Measurements from ENCODE around the gene PLCH1.

GRCh38 chr3:155608228-155608920 lies 136.5 kb downstream of the PLCH1 start:
- TF ChIP-seq CTCF (IDR thresholded peaks at IDR 0.05; ENCODE audit: low read length) (no peak), EZH2 (IDR thresholded peaks at IDR 0.05; ENCODE audit: borderline replicate concordance, low read length) (no peak)
